Coronary artery (tissue), 2 donors: ENCODE measurements around the gene IL17RD.

Experiments
- DNase-seq: peaks from one replicate; pipeline ENCODE4 v3.0.0-alpha.2; 2017; ENCODE audit warnings: low spot score
- H3K27ac ChIP-seq, 2 donors: fragments of 200-600 bp; sonication (generic); one replicate each; pipeline ENCODE4 v1.5.1; 2016 to 2019
- H3K4me3 ChIP-seq: fragments of 200-600 bp; sonication (generic); 2 replicates; pipeline ENCODE4 v1.5.1; 2016; ENCODE audit warnings: mild to moderate bottlenecking, moderate library complexity
- CTCF ChIP-seq: fragments of 200-600 bp; sonication (generic); IDR thresholded peaks from one replicate; pipeline ENCODE4 v1.5.1; 2019; ENCODE audit warnings: antibody characterized with exemption

IL17RD gene

GRCh38 chr3:57062101-57062631 is 103.0 kb downstream of the IL17RD start:
- DNase-seq: no peak
- H3K27ac ChIP-seq: peak overlapping the region in 1 of 2 donors; percentile 52
- H3K4me3 ChIP-seq: no peak overlapping the region
- TF ChIP-seq CTCF: no peak

DNA sequence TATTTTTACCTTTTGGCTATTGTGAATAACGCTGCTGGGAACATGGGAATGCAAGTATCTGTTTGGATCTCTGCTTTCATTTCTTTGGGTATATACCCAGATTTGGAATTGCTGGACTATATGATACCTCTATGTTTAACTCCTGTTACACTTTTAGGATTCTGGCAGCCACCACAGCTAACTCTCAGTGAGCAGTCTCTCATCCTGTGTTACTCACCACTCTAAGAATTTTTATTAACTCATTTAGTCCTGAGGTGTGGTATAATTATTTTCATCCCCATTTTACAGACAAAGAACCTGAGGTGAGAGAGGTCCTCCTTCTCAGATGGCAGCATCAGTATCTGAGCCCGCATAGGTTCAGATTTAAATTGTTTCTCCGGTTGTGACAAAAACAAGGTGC is 103.6 kb downstream of the IL17RD start:
- Histone ChIP-seq H3K27ac (peak overlapping the region in 1 of 2 donors; percentile 52), H3K4me3 (no peak overlapping the region)
- no peak for DNase-seq
- no peak for TF ChIP-seq CTCF

DNA sequence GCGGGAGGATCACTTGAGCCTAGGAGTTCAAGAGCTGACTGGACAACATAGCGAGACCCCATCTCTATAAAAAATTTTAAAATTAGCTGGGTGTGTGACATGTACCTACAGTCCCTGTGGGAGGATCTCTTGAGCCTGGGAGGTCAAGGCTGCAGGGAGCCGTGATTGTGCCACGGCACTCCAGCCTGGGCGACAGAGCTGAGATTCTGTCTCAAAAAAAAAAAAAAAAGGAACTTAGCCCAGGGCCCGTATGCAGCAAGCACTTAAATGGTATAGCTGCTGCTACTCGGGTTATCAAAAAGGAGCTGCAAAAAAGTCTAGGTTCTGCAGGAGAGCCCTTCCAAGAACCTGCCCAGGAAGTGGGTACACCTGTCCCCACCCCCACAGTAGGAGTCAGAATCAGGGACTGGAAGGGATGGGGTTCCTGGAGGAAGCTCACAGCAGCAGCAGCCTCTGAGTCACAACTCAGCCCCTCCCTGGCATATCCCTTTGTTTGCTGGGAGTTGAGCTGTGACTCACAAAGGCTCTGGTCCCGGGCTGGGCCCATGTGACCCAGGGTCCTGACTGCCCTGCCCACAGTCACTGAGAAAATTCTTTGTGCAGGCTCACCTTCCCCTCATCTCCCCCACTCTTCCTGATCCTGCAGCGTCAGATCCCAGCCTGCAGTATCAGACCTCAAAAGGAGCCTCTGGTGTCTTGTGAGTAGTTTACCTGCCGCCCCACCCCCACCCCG is 104.9 kb downstream of the IL17RD start, which contains the start of gene SPATA12:
SPATA12 (plus strand) TSS at position 576 of the 733 bp plus-strand sequence. CDS start 13,031 bp downstream, outside the sequence.
- no peak for TF ChIP-seq CTCF
- Histone ChIP-seq H3K4me3 (no peak within 1 kb of the TSS), H3K27ac (no peak within 1 kb of the TSS)
- no peak for DNase-seq

DNA sequence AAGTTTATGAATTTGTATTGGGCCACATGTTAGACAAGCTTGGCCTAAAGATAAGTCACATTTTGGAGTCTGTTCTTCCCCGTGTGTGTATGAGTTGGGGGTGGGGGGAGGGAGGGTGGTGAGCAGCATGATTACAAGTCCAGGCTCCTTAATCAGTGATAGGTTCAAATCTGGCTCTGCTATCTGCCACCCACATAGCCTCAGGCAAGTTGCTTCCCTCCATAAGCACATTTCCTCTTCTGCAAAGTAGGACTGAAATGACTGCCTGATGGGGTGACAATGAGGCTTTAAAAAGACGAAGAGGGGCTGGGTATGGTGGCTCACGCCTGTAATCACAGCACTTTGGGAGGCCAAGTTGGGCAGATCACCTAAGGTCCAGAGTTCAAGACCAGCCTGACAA is 105.7 kb downstream of the IL17RD start:
- no peak for TF ChIP-seq CTCF
- H3K4me3 ChIP-seq: no peak overlapping the region
- H3K27ac ChIP-seq: no peak overlapping the region
- DNase-seq: no peak

- no peak for TF ChIP-seq CTCF
- Histone ChIP-seq H3K27ac (no peak overlapping the region), H3K4me3 (no peak overlapping the region)
- no peak for DNase-seq
Observed at GRCh38 chr3:57057351-57057750, 107.8 kb downstream of the IL17RD start.

GRCh38 chr3:57053122-57053521 is 112.0 kb downstream of the IL17RD start:
- no peak for TF ChIP-seq CTCF
- H3K27ac ChIP-seq: no peak overlapping the region
- no peak overlapping the region for H3K4me3 ChIP-seq
- no peak for DNase-seq

- TF ChIP-seq CTCF: no peak
- no peak overlapping the region for H3K27ac ChIP-seq
Observed at GRCh38 chr3:57052662-57053061, 112.5 kb downstream of the IL17RD start.

More at GRCh38 chr3:57052662-57053061, 112.5 kb downstream of the IL17RD start:
- DNase-seq: no peak
- H3K4me3 ChIP-seq: no peak overlapping the region
